Left lung (tissue), 10 donors: Measurements from ENCODE around the gene ECT2. TPM values are rescaled to one million over a fixed set of nuclear protein-coding genes. Genes with fewer than 3 reads are reported as not detected.

Experiments used
- ATAC-seq: fragments of 200-7000 bp; cut with Tn5 transposase; one replicate; pipeline ENCODE4 v1.9.1; 2020; ENCODE audit warnings: moderate library complexity
- DNase-seq, 4 donors: peaks; one replicate each; pipeline ENCODE4 v3.0.0-alpha.2; 2013 to 2020
- H3K27ac ChIP-seq, 2 donors: fragments of 200-600 bp; sonication (generic) in 1 of 2; one replicate each; pipeline versions ENCODE4 v1.5.0 to v1.8.0; 2020 to 2021
- H3K27me3 ChIP-seq, 2 donors: fragments of 200-600 bp; sonication (generic) in 1 of 2; one replicate each; pipeline versions ENCODE4 v1.5.0 to v1.8.0; 2020 to 2021
- H3K36me3 ChIP-seq, 2 donors: fragments of 200-600 bp; sonication (generic) in 1 of 2; one replicate each; pipeline versions ENCODE4 v1.5.0 to v1.8.0; 2020 to 2021
- H3K4me1 ChIP-seq, 2 donors: fragments of 200-600 bp; one replicate each; pipeline ENCODE4 v1.8.0; 2021
- H3K4me3 ChIP-seq, 2 donors: fragments of 200-600 bp; sonication (generic) in 1 of 2; one replicate each; pipeline versions ENCODE4 v1.5.0 to v1.8.0; 2020 to 2021; ENCODE audit warnings: mild to moderate bottlenecking in 1 of 2
- H3K9me3 ChIP-seq, 2 donors: fragments of 200-600 bp; sonication (generic) in 1 of 2; one replicate each; pipeline versions ENCODE4 v1.5.0 to v1.8.0; 2020 to 2021
- intact Hi-C, 2 donors: fragments of 100-400 bp; cut with DNase I; formaldehyde crosslinking; loops; one replicate each; pipeline versions ENCODE4 v1.11.2 to v1.14.2; 2022
- polyA plus RNA-seq, 6 donors: library from polyadenylated mRNA; unstranded; fragments of 120-200 nt; gene quantifications; one replicate each; pipeline ENCODE4 v1.2.1, GENCODE V29; 2013; ENCODE audit not compliant: insufficient read length in 6 of 6
- total RNA-seq, 2 donors: library from RNA; stranded (reverse); fragmentation: NEBNext Ultra II Directional; extraction: Animal tissue kit (Norgen Biotek cat#: 25700); gene quantifications; one replicate each; pipeline ENCODE4 v1.2.1, GENCODE V29; 2021
- TF ChIP-seq, protein P1 (sequence below), 2 donors: fragments of 200-600 bp; sonication (generic) in 1 of 2; IDR thresholded peaks; one replicate each; pipeline versions ENCODE4 v1.5.0 to v1.8.0; 2021; ENCODE audit warnings: antibody characterized with exemption in 2 of 2
- donor health status: DM: no; HTN: yes; CAD: no.
- donor health status: DM: no; HTN: no; CAD: no.

Gene ECT2
- total and polyA plus RNA-seq, 8 donors, result 23.1 to 44.2 (median 29.3) TPM

DNA sequence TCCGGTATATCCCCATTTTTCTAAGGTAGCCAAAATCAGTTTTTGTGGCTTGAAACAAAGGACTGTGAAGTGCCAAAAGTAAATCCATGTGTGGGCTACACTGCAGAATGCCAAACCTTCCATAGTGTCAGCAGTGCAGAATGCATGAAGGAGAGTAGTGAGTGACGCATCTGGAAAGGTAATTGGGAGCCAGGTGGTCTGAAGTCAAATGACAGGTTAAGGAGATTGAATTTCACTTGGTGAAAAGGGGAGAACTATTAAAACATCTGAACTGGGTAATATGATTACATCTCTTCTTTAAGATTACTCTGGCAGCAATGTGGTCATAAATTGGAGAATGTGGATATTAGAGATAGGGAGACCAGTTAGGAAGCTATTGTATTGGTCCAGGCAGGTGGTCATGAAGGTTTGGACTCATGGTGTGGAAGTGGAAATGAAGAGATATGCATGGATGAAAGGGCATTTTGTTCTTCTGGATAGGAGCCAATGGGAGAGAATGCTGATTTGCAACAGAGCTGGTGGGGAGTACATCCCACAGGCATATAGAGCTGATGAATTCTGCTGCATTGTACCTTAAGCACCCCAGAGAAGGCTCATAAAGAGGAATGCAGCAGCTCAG lies 118.2 kb downstream of the ECT2 start:
- TF ChIP-seq, protein P1, sequence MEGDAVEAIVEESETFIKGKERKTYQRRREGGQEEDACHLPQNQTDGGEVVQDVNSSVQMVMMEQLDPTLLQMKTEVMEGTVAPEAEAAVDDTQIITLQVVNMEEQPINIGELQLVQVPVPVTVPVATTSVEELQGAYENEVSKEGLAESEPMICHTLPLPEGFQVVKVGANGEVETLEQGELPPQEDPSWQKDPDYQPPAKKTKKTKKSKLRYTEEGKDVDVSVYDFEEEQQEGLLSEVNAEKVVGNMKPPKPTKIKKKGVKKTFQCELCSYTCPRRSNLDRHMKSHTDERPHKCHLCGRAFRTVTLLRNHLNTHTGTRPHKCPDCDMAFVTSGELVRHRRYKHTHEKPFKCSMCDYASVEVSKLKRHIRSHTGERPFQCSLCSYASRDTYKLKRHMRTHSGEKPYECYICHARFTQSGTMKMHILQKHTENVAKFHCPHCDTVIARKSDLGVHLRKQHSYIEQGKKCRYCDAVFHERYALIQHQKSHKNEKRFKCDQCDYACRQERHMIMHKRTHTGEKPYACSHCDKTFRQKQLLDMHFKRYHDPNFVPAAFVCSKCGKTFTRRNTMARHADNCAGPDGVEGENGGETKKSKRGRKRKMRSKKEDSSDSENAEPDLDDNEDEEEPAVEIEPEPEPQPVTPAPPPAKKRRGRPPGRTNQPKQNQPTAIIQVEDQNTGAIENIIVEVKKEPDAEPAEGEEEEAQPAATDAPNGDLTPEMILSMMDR (IDR thresholded peaks at IDR 0.05), result no peak
- intact Hi-C loops, result no loop called here
- H3K27ac ChIP-seq, result peak overlapping the region in 1 of 2 donors; percentile 13
- H3K9me3 ChIP-seq, result no peaks in the 10 kb centered on the region
- DNase-seq (no peak), ATAC-seq (peak; percentile 30)
- H3K4me1 ChIP-seq, result peaks cover 3 to 4% of the 10 kb centered on the region in 2 donors
- no peaks in the 10 kb centered on the region for H3K27me3 ChIP-seq
- H3K36me3 ChIP-seq, result no peaks in the 10 kb centered on the region
- no peak overlapping the region for H3K4me3 ChIP-seq

DNA sequence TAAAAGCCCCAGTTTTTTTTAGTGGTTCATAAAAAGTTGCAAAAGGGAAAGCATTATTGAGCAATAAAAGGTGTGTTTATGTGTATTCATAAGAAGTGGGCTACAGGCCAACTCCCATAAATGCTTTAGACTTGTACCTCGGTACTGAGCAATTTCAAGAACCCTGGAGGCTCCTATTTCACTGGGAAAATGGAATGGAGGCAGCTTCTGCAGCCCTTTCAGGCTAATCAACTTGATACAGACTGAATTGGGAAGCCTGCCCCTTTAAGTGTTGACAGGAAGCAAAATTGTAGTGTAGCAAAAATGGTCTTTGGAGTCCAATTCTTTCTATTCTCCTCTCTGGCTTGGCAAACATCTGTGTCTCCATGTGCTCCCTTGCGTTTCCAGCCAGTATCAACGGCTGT lies 118.8 kb downstream of the ECT2 start:
- DNase-seq (peak in 1 of 4 donors; percentile 39), ATAC-seq (peak; percentile 83)
- H3K27me3 ChIP-seq, result no peaks in the 10 kb centered on the region
- H3K4me1 ChIP-seq, result peaks cover 3 to 4% of the 10 kb centered on the region in 2 donors
- no peaks in the 10 kb centered on the region for H3K36me3 ChIP-seq
- TF ChIP-seq, protein P1 (IDR thresholded peaks at IDR 0.05), result no peak
- H3K9me3 ChIP-seq, result no peaks in the 10 kb centered on the region
- H3K27ac ChIP-seq, result peak overlapping the region in 1 of 2 donors; percentile 13
- intact Hi-C loops, result no loop called here
- no peak overlapping the region for H3K4me3 ChIP-seq

DNA sequence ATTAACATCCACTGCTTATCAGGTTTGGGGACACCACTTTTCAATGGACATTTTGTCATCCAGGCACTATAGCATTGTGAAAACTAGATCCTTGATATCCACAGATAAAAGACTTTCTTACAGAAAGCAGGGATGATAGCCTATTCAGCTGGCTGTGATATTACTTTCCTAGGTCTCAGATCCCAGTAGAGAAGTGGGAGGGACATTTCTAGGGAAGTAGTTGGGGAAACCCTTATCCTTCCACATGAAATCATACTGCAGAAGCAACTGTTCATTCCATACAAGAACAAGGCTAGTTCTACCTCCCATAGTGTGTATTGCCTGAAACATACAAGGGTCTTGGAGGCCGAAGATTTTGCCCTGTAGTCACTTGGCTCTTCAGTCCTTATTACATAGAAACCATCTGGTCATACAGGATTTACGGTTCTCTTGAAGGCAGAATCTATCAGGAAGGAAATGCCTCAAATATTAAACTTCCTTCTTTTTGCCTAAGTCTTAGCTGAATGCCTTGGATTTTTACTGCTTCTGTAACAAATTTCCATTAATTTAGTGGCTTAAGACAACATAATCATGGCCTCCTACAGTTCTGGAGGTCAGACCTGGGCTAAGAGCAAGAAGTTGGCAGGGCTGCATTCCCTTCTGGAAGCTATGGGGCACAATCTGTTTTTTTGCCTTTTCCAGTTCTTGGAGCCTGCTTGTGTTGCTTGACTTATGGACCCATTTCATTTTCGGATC lies 119.4 kb downstream of the ECT2 start:
- intact Hi-C loops, result no loop called here
- Histone ChIP-seq H3K4me1 (peaks cover 3 to 4% of the 10 kb centered on the region in 2 donors), H3K9me3 (no peaks in the 10 kb centered on the region), H3K27me3 (no peaks in the 10 kb centered on the region), H3K4me3 (no peak overlapping the region), H3K36me3 (no peaks in the 10 kb centered on the region), H3K27ac (peak overlapping the region in 1 of 2 donors; percentile 13)
- peak; percentile 29 for ATAC-seq
- TF ChIP-seq, protein P1 (IDR thresholded peaks at IDR 0.05), result no peak
- no peak for DNase-seq

Other genes with a start within 250 kb of the ECT2 start
- gene TNFSF10, start 227.3 kb upstream of the ECT2 start, total RNA-seq, result 10 to 100 TPM; 52.2 to 95.2 TPM
- 10 to 100 TPM; 32.8 to 53.4 (median 43.0) TPM for gene TNFSF10, start 227.3 kb upstream of the ECT2 start, polyA plus RNA-seq
- 10 to 100 TPM; 36.4 to 66.6 TPM for gene NCEH1, start 39.7 kb upstream of the ECT2 start, total RNA-seq
- 1 to 10 TPM; 2.8 to 3.8 (median 3.1) TPM for gene NCEH1, start 39.7 kb upstream of the ECT2 start, polyA plus RNA-seq